GM12878 (cell line): Measurements from ENCODE around the gene GTPBP6. TPM values are rescaled to one million over a fixed set of nuclear protein-coding genes. Genes with fewer than 3 reads are reported as not detected.

Source experiments
- ATF3 ChIP-seq: IDR thresholded peaks from 2 replicates; pipeline ENCODE4 v1.6.1; 2011; ENCODE audit warnings: low read depth, mild to moderate bottlenecking, low read length, moderate library complexity, borderline replicate concordance; ENCODE audit errors: extremely low read depth
- ATF7 ChIP-seq: fragments of 450-650 bp; IDR thresholded peaks from 2 replicates; pipeline ENCODE4 v1.6.1; 2016; ENCODE audit warnings: low read depth, mild to moderate bottlenecking
- BCL11A ChIP-seq: IDR thresholded peaks from 2 replicates; pipeline ENCODE4 v1.6.1; 2011; ENCODE audit warnings: low read depth, low read length
- CREB1 ChIP-seq: IDR thresholded peaks from 2 replicates; pipeline ENCODE4 v1.6.1; 2012; ENCODE audit warnings: low read depth, mild to moderate bottlenecking, inconsistent platforms
- FOS ChIP-seq: IDR thresholded peaks from 3 replicates; pipeline ENCODE4 v1.6.1; 2011; ENCODE audit warnings: borderline replicate concordance; ENCODE audit not compliant: insufficient read length; ENCODE audit errors: extremely low read depth
- HCFC1 ChIP-seq: fragments of 150-350 bp; IDR thresholded peaks from 2 replicates; pipeline ENCODE4 v1.6.1; 2014; ENCODE audit warnings: low read length
- MLLT1 ChIP-seq: fragments of 450-650 bp; IDR thresholded peaks from 2 replicates; pipeline ENCODE4 v1.6.1; 2016; ENCODE audit warnings: mild to moderate bottlenecking
- MYB ChIP-seq: fragments of 150-350 bp; IDR thresholded peaks from 2 replicates; pipeline ENCODE4 v1.6.1; 2014; ENCODE audit warnings: mild to moderate bottlenecking, low read depth, low read length, borderline replicate concordance
- NFYA ChIP-seq: IDR thresholded peaks from 2 replicates; pipeline ENCODE4 v1.6.1; 2011; ENCODE audit warnings: low read depth, mild to moderate bottlenecking, low read length, improper control_type of control experiment, borderline replicate concordance
- POU2F2 ChIP-seq: IDR thresholded peaks from 3 replicates; pipeline ENCODE4 v1.6.1; 2011; ENCODE audit warnings: low read depth, mild to moderate bottlenecking, low read length, borderline replicate concordance
- RB1 ChIP-seq: fragments of 450-650 bp; formaldehyde crosslinking; IDR thresholded peaks from 2 replicates; pipeline ENCODE4 v1.6.1; 2017; ENCODE audit warnings: mild to moderate bottlenecking, borderline replicate concordance
- SIX5 ChIP-seq: IDR thresholded peaks from 2 replicates; pipeline ENCODE4 v1.6.1; 2011; ENCODE audit warnings: mild to moderate bottlenecking, low read depth, low read length, moderate library complexity; ENCODE audit not compliant: severe bottlenecking
- SMAD5 ChIP-seq: IDR thresholded peaks from 2 replicates; pipeline ENCODE4 v1.6.1; 2016; ENCODE audit warnings: antibody characterized with exemption, low read depth
- SP1 ChIP-seq: IDR thresholded peaks from one replicate; pipeline ENCODE4 v1.6.1; 2011; ENCODE audit warnings: low read depth, low read length
- SRF ChIP-seq, 2 experiments: IDR thresholded peaks; 2 replicates each; pipeline ENCODE4 v1.6.1; 2011; ENCODE audit warnings: low read depth in 2 of 2, low read length in 2 of 2, mild to moderate bottlenecking in 1 of 2, moderate library complexity in 1 of 2
- SUZ12 ChIP-seq: fragments of 200-600 bp; sonication (generic); IDR thresholded peaks from one replicate; pipeline ENCODE4 v1.6.1; 2018; ENCODE audit warnings: antibody characterized with exemption, mild to moderate bottlenecking; ENCODE audit not compliant: unreplicated experiment
- TBL1XR1 ChIP-seq: IDR thresholded peaks from 2 replicates; pipeline ENCODE4 v1.6.1; 2012; ENCODE audit warnings: low read depth, low read length, improper control_type of control experiment
- polyA plus RNA-seq, 11 experiments: library from polyadenylated mRNA; depleted of rRNA in 4 of 11; unstranded in 6 of 11; stranded (reverse) in 5 of 11; fragments of >200 nt; fragmentation: Nextera tagmentation in 4 of 11; fragmentation: Illumina TruSeq in 1 of 11; extraction: Ambion mirVana in 4 of 11; extraction: Trizol in 1 of 11; gene quantifications; 1 replicate in 1 of 11; 2 replicates in 10 of 11; pipeline versions ENCODE4 v1.2.1 to v1.2.3, GENCODE V29; 2011 to 2016; ENCODE audit warnings: inconsistent platforms in 2 of 11, missing spikeins in 2 of 11, low read depth in 1 of 11
- total RNA-seq, 4 experiments: library from RNA; depleted of rRNA in 3 of 4; stranded (reverse); fragments of >200 nt in 3 of 4; fragmentation: Illumina TruSeq in 1 of 4; extraction: Trizol in 1 of 4; gene quantifications; 2 replicates each; pipeline versions ENCODE4 v1.2.1 to v1.2.3, GENCODE V29; 2013 to 2021
- TF ChIP-seq, protein P1 (sequence below): fragments of 450-650 bp; IDR thresholded peaks from 2 replicates; pipeline ENCODE4 v1.6.1; 2017; ENCODE audit warnings: borderline replicate concordance
- TF ChIP-seq, protein P2 (sequence below): fragments of 450-650 bp; IDR thresholded peaks from 2 replicates; pipeline ENCODE4 v1.6.1; 2016; ENCODE audit warnings: mild to moderate bottlenecking, moderate library complexity, borderline replicate concordance
- TF ChIP-seq, protein P3 (sequence below): IDR thresholded peaks from 2 replicates; pipeline ENCODE4 v1.6.1; 2011; ENCODE audit warnings: borderline replicate concordance, low read depth, mild to moderate bottlenecking, moderate library complexity, low read length; ENCODE audit not compliant: insufficient read depth, poor library complexity, severe bottlenecking

The GTPBP6 gene
- total and polyA plus RNA-seq, 10 of the 15 experiments (the other 5 are each of a cell fraction or from before 2014, with no cell fraction given): 0.31 to 71.0 (median 21.1) TPM

DNA sequence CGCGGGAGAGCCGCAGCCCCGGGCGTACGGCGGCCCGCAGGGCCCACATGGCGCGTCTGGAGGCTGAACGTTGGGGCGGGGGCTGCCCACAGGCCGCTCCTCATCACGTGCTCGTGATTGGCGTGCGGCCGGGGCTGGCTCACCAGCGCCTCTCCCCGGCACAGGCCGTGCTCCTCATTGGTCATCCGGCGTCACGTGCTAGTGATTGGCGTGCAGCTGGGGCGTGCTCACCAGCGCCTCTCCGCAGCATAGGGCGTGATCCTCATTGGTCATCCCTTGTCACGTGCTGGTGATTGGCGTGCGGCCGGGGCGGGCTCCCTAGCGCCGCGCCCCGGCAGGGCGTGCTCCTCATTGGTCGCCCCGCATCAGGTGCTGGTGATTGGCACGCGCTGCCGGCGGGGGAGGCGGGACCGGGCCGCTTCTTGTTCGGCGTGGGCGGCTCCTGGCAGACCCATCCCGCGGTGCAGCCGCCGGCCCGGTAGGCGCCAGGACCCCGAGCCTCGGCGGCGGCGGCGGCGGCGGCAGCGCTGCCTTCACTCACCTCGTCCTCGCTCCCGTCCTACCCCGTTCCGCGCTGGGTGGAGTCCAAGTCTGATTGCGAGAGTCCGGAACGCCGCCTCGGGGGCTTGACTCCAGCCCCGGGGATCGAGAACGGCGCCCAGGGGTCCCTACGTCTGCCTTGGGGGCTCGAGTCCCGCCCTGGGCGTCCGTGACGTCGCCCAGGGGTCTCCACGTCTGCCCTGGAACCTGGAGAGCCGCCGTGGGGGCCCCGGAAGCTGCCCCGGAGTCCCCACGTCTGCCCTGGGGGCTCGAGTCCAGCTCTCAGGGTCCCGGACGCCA, at the start of gene GTPBP6 (continued):
- TF ChIP-seq RB1 (0 out of 2 replicates have a peak, but pooled peaks have one; percentile 18), BCL11A (no peak), SP1 (peak; percentile 96), HCFC1 (peak; percentile 50; the same call in 1 of the 2 replicates), MYB (no peak), MLLT1 (no peak), POU2F2 (peak; percentile 71; the same call in 2 of the 3 replicates), SRF (IDR thresholded peaks at IDR 0.05; ENCODE audit: low read depth in 2 of 2, low read length in 2 of 2) (no peak), TBL1XR1 (no peak), SMAD5 (0 out of 2 replicates have a peak, but pooled peaks have one; percentile 7), ATF3 (peak; percentile 98), SIX5 (no peak), FOS (peak; percentile 90), CREB1 (peak; percentile 59; the same call in 1 of the 2 replicates), ATF7 (no peak), SUZ12 (no peak), NFYA (peak; percentile 17)
- TF ChIP-seq, protein P1, sequence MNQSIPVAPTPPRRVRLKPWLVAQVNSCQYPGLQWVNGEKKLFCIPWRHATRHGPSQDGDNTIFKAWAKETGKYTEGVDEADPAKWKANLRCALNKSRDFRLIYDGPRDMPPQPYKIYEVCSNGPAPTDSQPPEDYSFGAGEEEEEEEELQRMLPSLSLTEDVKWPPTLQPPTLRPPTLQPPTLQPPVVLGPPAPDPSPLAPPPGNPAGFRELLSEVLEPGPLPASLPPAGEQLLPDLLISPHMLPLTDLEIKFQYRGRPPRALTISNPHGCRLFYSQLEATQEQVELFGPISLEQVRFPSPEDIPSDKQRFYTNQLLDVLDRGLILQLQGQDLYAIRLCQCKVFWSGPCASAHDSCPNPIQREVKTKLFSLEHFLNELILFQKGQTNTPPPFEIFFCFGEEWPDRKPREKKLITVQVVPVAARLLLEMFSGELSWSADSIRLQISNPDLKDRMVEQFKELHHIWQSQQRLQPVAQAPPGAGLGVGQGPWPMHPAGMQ: no peak
- TF ChIP-seq, protein P2, sequence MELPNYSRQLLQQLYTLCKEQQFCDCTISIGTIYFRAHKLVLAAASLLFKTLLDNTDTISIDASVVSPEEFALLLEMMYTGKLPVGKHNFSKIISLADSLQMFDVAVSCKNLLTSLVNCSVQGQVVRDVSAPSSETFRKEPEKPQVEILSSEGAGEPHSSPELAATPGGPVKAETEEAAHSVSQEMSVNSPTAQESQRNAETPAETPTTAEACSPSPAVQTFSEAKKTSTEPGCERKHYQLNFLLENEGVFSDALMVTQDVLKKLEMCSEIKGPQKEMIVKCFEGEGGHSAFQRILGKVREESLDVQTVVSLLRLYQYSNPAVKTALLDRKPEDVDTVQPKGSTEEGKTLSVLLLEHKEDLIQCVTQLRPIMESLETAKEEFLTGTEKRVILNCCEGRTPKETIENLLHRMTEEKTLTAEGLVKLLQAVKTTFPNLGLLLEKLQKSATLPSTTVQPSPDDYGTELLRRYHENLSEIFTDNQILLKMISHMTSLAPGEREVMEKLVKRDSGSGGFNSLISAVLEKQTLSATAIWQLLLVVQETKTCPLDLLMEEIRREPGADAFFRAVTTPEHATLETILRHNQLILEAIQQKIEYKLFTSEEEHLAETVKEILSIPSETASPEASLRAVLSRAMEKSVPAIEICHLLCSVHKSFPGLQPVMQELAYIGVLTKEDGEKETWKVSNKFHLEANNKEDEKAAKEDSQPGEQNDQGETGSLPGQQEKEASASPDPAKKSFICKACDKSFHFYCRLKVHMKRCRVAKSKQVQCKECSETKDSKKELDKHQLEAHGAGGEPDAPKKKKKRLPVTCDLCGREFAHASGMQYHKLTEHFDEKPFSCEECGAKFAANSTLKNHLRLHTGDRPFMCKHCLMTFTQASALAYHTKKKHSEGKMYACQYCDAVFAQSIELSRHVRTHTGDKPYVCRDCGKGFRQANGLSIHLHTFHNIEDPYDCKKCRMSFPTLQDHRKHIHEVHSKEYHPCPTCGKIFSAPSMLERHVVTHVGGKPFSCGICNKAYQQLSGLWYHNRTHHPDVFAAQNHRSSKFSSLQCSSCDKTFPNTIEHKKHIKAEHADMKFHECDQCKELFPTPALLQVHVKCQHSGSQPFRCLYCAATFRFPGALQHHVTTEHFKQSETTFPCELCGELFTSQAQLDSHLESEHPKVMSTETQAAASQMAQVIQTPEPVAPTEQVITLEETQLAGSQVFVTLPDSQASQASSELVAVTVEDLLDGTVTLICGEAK: no peak
- TF ChIP-seq, protein P3, sequence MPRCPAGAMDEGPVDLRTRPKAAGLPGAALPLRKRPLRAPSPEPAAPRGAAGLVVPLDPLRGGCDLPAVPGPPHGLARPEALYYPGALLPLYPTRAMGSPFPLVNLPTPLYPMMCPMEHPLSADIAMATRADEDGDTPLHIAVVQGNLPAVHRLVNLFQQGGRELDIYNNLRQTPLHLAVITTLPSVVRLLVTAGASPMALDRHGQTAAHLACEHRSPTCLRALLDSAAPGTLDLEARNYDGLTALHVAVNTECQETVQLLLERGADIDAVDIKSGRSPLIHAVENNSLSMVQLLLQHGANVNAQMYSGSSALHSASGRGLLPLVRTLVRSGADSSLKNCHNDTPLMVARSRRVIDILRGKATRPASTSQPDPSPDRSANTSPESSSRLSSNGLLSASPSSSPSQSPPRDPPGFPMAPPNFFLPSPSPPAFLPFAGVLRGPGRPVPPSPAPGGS: peak; percentile 61
